ENCODE results near the gene MRPS25.

DNA sequence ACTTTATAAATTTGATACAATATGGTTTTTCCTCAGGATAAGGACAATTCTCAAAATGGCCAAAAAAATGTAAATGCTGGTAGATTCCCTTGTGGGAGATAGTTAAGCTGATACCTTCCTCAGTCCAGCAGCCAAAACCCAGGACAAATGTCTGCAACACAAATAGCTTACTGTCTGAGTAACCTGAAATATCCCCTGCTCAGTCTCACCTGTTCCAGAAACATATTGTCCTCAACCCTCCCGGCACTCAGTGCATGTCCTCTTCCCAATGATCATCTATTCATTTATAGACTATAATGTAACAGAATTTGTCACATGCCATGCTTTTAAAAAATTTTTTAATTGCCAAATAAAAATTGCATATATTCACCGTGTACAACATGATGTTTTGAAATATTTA is 21.6 kb upstream of the MRPS25 start:
- TF ChIP-seq, protein P1, sequence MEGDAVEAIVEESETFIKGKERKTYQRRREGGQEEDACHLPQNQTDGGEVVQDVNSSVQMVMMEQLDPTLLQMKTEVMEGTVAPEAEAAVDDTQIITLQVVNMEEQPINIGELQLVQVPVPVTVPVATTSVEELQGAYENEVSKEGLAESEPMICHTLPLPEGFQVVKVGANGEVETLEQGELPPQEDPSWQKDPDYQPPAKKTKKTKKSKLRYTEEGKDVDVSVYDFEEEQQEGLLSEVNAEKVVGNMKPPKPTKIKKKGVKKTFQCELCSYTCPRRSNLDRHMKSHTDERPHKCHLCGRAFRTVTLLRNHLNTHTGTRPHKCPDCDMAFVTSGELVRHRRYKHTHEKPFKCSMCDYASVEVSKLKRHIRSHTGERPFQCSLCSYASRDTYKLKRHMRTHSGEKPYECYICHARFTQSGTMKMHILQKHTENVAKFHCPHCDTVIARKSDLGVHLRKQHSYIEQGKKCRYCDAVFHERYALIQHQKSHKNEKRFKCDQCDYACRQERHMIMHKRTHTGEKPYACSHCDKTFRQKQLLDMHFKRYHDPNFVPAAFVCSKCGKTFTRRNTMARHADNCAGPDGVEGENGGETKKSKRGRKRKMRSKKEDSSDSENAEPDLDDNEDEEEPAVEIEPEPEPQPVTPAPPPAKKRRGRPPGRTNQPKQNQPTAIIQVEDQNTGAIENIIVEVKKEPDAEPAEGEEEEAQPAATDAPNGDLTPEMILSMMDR (IDR thresholded peaks at IDR 0.05; ENCODE audit: borderline replicate concordance, extremely low read depth, low read length, poor library complexity, severe bottlenecking): no peak
- no peak for TF ChIP-seq EZH2 (IDR thresholded peaks at IDR 0.05; ENCODE audit: borderline replicate concordance, low read depth, low read length, severe bottlenecking)
